ENCODE results near the gene CACNA1E.

The CACNA1E gene

DNA sequence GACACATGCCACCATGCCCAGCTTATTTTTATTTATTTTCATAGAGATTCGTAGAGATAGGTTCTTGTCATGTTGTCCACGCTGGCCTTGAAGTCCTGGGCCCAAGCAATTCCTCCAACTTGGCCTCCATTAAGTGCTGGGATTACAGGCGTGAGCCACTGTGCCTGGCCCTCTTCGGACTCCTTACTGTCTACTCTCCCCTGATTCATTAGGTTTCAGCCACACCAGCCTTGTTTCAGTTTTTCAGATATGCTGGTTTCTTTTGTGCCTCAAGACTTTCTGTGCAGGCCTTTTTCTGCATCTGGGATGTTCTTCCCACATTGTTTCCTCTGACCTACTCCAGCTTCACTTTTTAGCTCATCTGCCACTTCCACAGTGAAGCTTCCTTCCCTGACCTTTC lies 85.4 kb downstream of the CACNA1E start:
- Histone ChIP-seq H3K9ac (no peak overlapping the region), H3K4me3 (ENCODE audit: low read depth, low read length) (no peak overlapping the region), H3K4me2 (ENCODE audit: low read length) (no peak overlapping the region), H3K36me3 (ENCODE audit: control insufficient read depth, insufficient read depth, low read length) (no peaks in the 10 kb centered on the region), H3K9me3 (ENCODE audit: control insufficient read depth, low read length) (no peaks in the 10 kb centered on the region), H3K79me2 (no peaks in the 10 kb centered on the region), H3K4me1 (no peaks in the 10 kb centered on the region), H3K27ac (no peak overlapping the region), H2AFZ (no peak overlapping the region), H3K27me3 (ENCODE audit: control insufficient read depth, insufficient read depth, low read length) (no peaks in the 10 kb centered on the region)
- TF ChIP-seq, protein P1, sequence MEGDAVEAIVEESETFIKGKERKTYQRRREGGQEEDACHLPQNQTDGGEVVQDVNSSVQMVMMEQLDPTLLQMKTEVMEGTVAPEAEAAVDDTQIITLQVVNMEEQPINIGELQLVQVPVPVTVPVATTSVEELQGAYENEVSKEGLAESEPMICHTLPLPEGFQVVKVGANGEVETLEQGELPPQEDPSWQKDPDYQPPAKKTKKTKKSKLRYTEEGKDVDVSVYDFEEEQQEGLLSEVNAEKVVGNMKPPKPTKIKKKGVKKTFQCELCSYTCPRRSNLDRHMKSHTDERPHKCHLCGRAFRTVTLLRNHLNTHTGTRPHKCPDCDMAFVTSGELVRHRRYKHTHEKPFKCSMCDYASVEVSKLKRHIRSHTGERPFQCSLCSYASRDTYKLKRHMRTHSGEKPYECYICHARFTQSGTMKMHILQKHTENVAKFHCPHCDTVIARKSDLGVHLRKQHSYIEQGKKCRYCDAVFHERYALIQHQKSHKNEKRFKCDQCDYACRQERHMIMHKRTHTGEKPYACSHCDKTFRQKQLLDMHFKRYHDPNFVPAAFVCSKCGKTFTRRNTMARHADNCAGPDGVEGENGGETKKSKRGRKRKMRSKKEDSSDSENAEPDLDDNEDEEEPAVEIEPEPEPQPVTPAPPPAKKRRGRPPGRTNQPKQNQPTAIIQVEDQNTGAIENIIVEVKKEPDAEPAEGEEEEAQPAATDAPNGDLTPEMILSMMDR (IDR thresholded peaks at IDR 0.05), result no peak

DNA sequence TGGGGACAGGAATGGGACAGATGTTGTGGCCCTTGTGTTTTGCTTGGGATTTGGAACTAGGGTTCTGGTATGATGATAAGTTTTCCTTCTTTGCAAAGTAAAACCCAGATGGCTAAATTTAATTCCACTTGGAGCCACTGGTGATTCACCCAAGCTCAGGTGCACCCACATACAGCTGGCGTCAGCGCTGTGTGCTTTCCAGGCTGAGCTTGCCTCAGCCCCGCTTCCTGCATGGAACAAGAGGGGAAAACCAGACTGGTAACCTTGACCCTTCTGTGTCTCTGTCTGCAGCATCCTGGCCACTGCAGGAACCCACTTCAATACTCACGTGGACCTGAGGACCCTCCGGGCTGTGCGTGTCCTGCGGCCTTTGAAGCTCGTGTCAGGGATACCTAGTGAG lies 94.2 kb downstream of the CACNA1E start:
- Histone ChIP-seq H3K27ac (no peak overlapping the region), H2AFZ (no peak overlapping the region), H3K9me3 (ENCODE audit: control insufficient read depth, low read length) (no peaks in the 10 kb centered on the region), H3K9ac (no peak overlapping the region), H3K27me3 (ENCODE audit: control insufficient read depth, insufficient read depth, low read length) (no peaks in the 10 kb centered on the region), H3K4me2 (ENCODE audit: low read length) (no peak overlapping the region), H3K36me3 (ENCODE audit: control insufficient read depth, insufficient read depth, low read length) (no peaks in the 10 kb centered on the region), H3K79me2 (no peaks in the 10 kb centered on the region), H3K4me3 (ENCODE audit: low read depth, low read length) (no peak overlapping the region), H3K4me1 (no peaks in the 10 kb centered on the region)
- TF ChIP-seq, protein P1 (IDR thresholded peaks at IDR 0.05), result no peak

DNA sequence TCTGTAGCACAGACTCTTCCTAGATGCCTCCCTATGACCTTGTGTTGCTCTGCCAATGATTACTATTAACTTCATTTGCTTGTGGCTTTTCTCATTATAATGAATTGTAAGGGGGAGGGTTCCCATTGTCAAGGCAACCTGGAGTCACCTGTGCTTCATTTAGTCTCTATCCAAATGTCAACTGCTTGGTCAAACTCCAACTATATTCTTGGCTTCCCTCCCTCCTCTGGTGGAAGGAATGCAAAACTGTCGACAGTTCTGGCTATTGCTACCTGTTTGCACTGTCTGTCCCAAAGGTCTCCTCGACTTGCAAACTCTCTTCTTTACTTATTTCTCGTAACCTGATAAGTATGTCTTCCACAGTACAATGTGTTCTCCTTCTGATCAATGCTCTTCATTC lies 100.3 kb downstream of the CACNA1E start:
- H3K4me3 ChIP-seq (ENCODE audit: low read depth, low read length), result no peak overlapping the region
- H3K79me2 ChIP-seq, result no peaks in the 10 kb centered on the region
- no peak overlapping the region for H3K27ac ChIP-seq
- H3K36me3 ChIP-seq (ENCODE audit: control insufficient read depth, insufficient read depth, low read length), result no peaks in the 10 kb centered on the region
- H3K9ac ChIP-seq, result no peak overlapping the region
- TF ChIP-seq, protein P1 (IDR thresholded peaks at IDR 0.05), result no peak
- H3K27me3 ChIP-seq (ENCODE audit: control insufficient read depth, insufficient read depth, low read length), result no peaks in the 10 kb centered on the region
- no peaks in the 10 kb centered on the region for H3K4me1 ChIP-seq
- no peak overlapping the region for H3K4me2 ChIP-seq (ENCODE audit: low read length)
- no peak overlapping the region for H2AFZ ChIP-seq
- no peaks in the 10 kb centered on the region for H3K9me3 ChIP-seq (ENCODE audit: control insufficient read depth, low read length)

DNA sequence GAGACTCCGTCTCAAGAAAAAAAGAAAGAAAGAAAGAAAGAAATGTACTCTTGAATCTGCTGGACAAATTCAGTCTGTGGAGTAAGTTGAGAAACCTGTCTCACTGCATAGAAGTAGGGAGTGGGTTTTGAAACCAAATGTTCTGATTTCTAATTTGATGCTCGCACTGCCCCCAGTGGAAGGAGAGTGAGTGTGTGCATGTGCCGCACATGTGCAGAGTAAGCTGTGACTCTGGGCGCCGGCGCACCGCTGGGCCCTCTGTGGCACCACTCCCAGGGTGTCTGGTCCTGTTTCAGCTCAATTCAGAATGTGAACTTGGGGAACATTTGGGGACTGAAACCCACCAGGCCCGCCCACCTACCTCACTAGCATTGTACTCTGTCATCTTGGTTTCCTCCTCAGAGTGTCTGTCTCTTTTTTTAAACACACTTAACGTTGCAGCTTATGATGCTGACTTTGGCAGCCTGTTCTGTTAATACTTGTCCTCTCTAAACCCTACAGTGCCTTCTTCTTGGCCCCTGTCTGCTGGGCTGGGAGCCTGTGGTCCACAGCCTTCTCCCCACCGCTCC lies 104.6 kb downstream of the CACNA1E start:
- Histone ChIP-seq H2AFZ (no peak overlapping the region), H3K27ac (no peak overlapping the region), H3K4me2 (ENCODE audit: low read length) (no peak overlapping the region), H3K4me3 (ENCODE audit: low read depth, low read length) (no peak overlapping the region), H3K36me3 (ENCODE audit: control insufficient read depth, insufficient read depth, low read length) (no peaks in the 10 kb centered on the region), H3K79me2 (no peaks in the 10 kb centered on the region), H3K4me1 (no peaks in the 10 kb centered on the region), H3K9ac (no peak overlapping the region), H3K9me3 (ENCODE audit: control insufficient read depth, low read length) (no peaks in the 10 kb centered on the region), H3K27me3 (ENCODE audit: control insufficient read depth, insufficient read depth, low read length) (no peaks in the 10 kb centered on the region)
- TF ChIP-seq, protein P1 (IDR thresholded peaks at IDR 0.05), result no peak

DNA sequence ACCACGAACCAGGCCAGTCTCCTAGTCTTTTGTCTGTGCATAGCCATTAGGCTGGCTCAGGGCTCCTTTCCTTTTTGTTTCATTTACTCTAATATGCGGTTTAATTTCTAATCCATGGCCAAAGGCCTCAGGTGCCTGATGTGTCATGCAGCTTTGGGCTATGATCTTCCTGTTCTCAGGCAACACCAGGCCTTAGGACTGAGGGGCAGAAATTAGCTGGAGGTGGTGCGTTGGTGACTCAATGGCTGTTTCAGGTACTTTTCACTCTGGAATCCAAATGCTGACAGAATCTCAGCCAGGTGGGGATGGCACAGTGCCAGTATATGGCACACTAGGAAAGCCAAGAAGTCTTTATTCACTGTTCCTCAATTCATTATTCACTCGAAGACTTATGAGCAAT lies 105.3 kb downstream of the CACNA1E start:
- no peak overlapping the region for H3K4me3 ChIP-seq (ENCODE audit: low read depth, low read length)
- H3K36me3 ChIP-seq (ENCODE audit: control insufficient read depth, insufficient read depth, low read length), result no peaks in the 10 kb centered on the region
- H3K4me2 ChIP-seq (ENCODE audit: low read length), result no peak overlapping the region
- no peak overlapping the region for H2AFZ ChIP-seq
- no peak overlapping the region for H3K9ac ChIP-seq
- H3K9me3 ChIP-seq (ENCODE audit: control insufficient read depth, low read length), result no peaks in the 10 kb centered on the region
- H3K27ac ChIP-seq, result no peak overlapping the region
- TF ChIP-seq, protein P1 (IDR thresholded peaks at IDR 0.05), result no peak
- no peaks in the 10 kb centered on the region for H3K27me3 ChIP-seq (ENCODE audit: control insufficient read depth, insufficient read depth, low read length)
- H3K79me2 ChIP-seq, result no peaks in the 10 kb centered on the region
- H3K4me1 ChIP-seq, result no peaks in the 10 kb centered on the region
